ENCODE data around the gene IFITM10.

- TF ChIP-seq CTCF (IDR thresholded peaks at IDR 0.05) (no peak), POLR2A (IDR thresholded peaks at IDR 0.05) (no peak)
These were observed 17.2 kb downstream of the IFITM10 start for GRCh38 chr11:1733009-1733715.
